ENCODE results near the gene TRIM68. TPM values are rescaled to one million over a fixed set of nuclear protein-coding genes. Genes with fewer than 3 reads are reported as not detected.
A peak's percentile ranks its signal among the peaks of the same experiment; 100 is the strongest.

The TRIM68 gene
- total and polyA plus RNA-seq, 8 donors: 4.5 to 32.0 (median 12.1) TPM; not detected in 1

DNA sequence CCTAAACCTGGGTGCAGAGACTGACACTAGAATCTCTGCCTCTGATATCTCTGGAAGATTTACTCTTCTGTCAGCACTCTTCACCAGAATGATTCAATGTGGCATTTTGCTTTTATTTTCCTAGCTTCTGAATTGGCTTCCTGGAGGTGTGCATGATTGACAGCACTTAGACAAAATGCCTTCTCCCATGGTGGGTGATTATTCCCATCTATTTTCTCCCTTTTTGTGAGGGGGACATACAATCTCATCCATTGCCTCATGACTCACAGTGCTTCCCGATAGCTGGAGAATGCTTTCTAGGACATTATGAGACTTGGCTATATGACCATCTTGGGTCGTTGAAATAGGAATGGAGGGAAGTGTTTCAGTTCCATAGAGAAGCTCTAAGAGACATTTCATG is 4.0 kb upstream of the TRIM68 start:
- no peaks in the 10 kb centered on the region for H3K27me3 ChIP-seq
- H3K27ac ChIP-seq: no peak overlapping the region
- H3K4me1 ChIP-seq: peaks cover 3 to 25% (median 5%) of the 10 kb centered on the region in 4 donors
- intact Hi-C loops (cut with DNase I; ENCODE audit: low total_unique reads): no loop called here
- TF ChIP-seq, protein P1, sequence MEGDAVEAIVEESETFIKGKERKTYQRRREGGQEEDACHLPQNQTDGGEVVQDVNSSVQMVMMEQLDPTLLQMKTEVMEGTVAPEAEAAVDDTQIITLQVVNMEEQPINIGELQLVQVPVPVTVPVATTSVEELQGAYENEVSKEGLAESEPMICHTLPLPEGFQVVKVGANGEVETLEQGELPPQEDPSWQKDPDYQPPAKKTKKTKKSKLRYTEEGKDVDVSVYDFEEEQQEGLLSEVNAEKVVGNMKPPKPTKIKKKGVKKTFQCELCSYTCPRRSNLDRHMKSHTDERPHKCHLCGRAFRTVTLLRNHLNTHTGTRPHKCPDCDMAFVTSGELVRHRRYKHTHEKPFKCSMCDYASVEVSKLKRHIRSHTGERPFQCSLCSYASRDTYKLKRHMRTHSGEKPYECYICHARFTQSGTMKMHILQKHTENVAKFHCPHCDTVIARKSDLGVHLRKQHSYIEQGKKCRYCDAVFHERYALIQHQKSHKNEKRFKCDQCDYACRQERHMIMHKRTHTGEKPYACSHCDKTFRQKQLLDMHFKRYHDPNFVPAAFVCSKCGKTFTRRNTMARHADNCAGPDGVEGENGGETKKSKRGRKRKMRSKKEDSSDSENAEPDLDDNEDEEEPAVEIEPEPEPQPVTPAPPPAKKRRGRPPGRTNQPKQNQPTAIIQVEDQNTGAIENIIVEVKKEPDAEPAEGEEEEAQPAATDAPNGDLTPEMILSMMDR (IDR thresholded peaks at IDR 0.05): no peak
- no peak for TF ChIP-seq POLR2AphosphoS5 (IDR thresholded peaks at IDR 0.05)
- no peak for TF ChIP-seq EP300 (IDR thresholded peaks at IDR 0.05)
- no peak for TF ChIP-seq POLR2A (IDR thresholded peaks at IDR 0.05)
- 79 to 93% (median 91%) methylated on average over 2 of the region's 2 CpGs for WGBS, 5 donors
- H3K9me3 ChIP-seq: no peaks in the 10 kb centered on the region
- no peaks in the 10 kb centered on the region for H3K36me3 ChIP-seq
- no peak for DNase-seq
- no peak overlapping the region for H3K4me3 ChIP-seq

DNA sequence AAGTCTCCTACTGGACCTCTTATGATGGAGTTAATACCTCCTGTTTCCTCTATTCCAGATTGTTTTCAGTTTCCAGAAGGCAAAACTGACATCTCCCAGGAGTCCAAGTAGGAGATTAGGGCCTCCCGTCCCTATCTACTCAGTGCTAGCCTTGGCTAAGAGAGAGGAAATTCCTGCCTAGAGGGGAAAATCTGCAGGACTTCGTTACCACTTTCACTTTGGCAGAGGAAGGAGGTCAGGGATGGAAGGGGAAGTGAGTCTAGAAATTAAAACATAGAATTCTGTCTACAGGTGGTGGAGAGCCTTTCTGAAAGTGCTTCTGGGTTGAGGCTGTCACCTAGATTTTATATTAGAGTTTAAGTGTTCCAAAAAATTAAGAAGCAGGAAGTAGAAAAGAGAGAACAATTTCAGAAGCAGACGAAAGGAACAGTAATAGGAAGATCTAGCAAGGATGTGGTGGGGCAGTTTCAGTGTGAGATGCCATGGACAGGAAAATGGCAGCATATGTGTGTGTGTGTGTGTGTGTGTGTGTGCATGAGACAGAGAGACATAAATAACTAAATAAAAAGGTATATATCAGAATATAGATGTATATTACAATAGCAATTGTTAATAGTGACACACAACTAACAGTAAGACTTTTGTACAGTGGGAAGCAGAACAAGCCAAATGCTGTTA is 2.4 kb upstream of the TRIM68 start:
- 18 to 28% (median 22%) methylated on average over 3 of the region's 3 CpGs for WGBS, 5 donors
- Histone ChIP-seq H3K4me3 (peak overlapping the region in 1 of 4 donors; percentile 8), H3K4me1 (peaks cover 18 to 37% (median 21%) of the 10 kb centered on the region in 4 donors), H3K27ac (peak overlapping the region in 3 of 5 donors; percentile 16 to 45 (median 43)), H3K36me3 (no peaks in the 10 kb centered on the region), H3K9me3 (no peaks in the 10 kb centered on the region), H3K27me3 (no peaks in the 10 kb centered on the region)
- no peak for DNase-seq
- intact Hi-C loops (cut with DNase I; ENCODE audit: low total_unique reads): no loop called here
- TF ChIP-seq POLR2AphosphoS5 (IDR thresholded peaks at IDR 0.05) (no peak), EP300 (IDR thresholded peaks at IDR 0.05) (no peak), POLR2A (IDR thresholded peaks at IDR 0.05) (no peak)
- TF ChIP-seq, protein P1 (IDR thresholded peaks at IDR 0.05): no peak

DNA sequence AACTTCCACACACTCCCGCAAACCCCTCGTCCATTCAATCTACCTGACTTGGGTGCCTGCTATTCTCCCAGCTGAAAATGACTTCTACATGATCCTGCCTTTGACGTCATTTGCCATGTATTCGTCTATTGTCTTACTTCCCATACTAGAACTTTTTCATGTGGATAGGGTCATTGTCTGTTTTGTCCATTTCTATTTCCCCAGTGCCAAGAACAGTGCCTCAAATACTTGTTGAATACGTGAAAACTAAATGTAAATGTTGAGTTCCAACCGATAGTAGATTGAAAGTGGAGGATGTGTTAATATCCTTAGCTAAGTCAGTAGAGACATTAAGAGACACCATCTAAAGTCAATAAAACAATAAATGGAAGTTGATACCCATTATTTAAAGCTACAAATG is 935 bp downstream of the TRIM68 start:
- TF ChIP-seq POLR2AphosphoS5 (IDR thresholded peaks at IDR 0.05) (no peak), EP300 (IDR thresholded peaks at IDR 0.05) (no peak), POLR2A (IDR thresholded peaks at IDR 0.05) (no peak)
- TF ChIP-seq, protein P1 (IDR thresholded peaks at IDR 0.05): no peak
- Histone ChIP-seq H3K9me3 (no peaks in the 10 kb centered on the region), H3K27ac (peak overlapping the region; percentile 23 to 93 (median 92)), H3K27me3 (no peaks in the 10 kb centered on the region), H3K36me3 (peaks cover 10 to 33% (median 31%) of the 10 kb centered on the region in 4 donors), H3K4me1 (peaks cover 18 to 37% (median 26%) of the 10 kb centered on the region in 4 donors), H3K4me3 (peak overlapping the region; percentile 61 to 75 (median 68))
- intact Hi-C loops (cut with DNase I; ENCODE audit: low total_unique reads): no loop called here
- DNase-seq: peak in 1 of 2 donors; percentile 19
- WGBS, 5 donors: 17 to 42% (median 19%) methylated on average over 6 of the region's 6 CpGs

DNA sequence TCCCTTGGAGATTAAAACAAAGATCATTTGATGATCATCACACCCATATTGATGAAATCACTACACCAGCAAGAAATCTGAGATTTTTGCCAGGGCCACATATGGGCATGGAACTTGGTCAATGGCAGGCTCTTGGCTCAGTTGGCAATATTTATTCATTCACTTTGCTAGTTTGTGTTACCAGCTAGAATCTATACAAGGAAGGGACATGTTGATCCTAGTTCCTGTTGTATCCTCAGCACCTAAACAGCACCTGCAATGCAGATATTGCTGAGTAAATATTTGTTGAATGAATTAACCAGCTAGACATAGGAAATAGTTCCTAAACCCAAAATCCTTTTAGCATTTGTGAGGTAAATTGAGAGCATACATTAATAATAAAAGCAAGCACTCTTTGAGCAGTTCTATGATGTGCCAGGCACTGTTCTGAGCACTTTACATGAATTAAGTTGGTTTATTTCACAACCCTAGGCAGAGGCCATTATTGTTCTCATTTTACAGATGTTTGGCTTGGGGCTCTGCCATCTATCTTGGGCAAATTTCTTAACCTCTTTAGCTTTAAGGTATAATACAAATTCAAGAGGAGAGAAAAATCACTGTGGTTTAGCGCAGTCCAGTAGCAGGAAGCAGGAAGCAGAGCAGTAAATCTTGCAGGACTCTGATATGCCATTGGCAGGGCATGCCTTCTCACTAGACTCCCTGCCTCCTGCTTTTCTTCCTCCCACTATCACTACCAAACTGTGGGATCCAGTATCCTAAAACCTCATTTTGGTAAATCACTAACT is 1.6 kb downstream of the TRIM68 start:
- intact Hi-C loops (cut with DNase I; ENCODE audit: low total_unique reads): no loop called here
- peak overlapping the region; percentile 23 to 93 (median 92) for H3K27ac ChIP-seq
- no peaks in the 10 kb centered on the region for H3K9me3 ChIP-seq
- peaks cover 17 to 40% (median 38%) of the 10 kb centered on the region in 4 donors for H3K36me3 ChIP-seq
- peaks cover 18 to 37% (median 26%) of the 10 kb centered on the region in 4 donors for H3K4me1 ChIP-seq
- TF ChIP-seq POLR2AphosphoS5 (IDR thresholded peaks at IDR 0.05): peak in 1 of 3 donors; percentile 13
- TF ChIP-seq, protein P1 (IDR thresholded peaks at IDR 0.05): no peak
- no peak for TF ChIP-seq POLR2A (IDR thresholded peaks at IDR 0.05)
- TF ChIP-seq EP300 (IDR thresholded peaks at IDR 0.05): no peak
- H3K27me3 ChIP-seq: no peaks in the 10 kb centered on the region
- peak in 1 of 2 donors; percentile 24 for DNase-seq
- peak overlapping the region; percentile 61 to 75 (median 68) for H3K4me3 ChIP-seq
- WGBS, 5 donors: 13 to 50% (median 32%) methylated on average over 1 of the region's 1 CpG

All from stomach (tissue), 9 donors.